GM12878 (cell line): Measurements from ENCODE around the gene GPSM1. TPM values are rescaled to one million over a fixed set of nuclear protein-coding genes. Genes with fewer than 3 reads are reported as not detected.

Experiments
- ATAC-seq: fragments of 200-7000 bp; cut with Tn5 transposase; 3 replicates; pipeline ENCODE4 v1.9.1; 2020; ENCODE audit warnings: mild to moderate bottlenecking, moderate library complexity
- BruUV-seq: library from RNA; stranded (reverse); fragments of 400-500 nt; replicated peaks from 2 replicates; lab custom pipeline; 2021; lab: Mats Ljungman, UMichigan
- CTCF ChIA-PET: fragments of 300-600 bp; sonication (Branson Sonifier 250); formaldehyde crosslinking; extraction: SDS; loops from one replicate; lab custom pipeline; 2021; ENCODE audit warnings: inconsistent platforms; lab: Yijun Ruan, JAX
- POLR2A ChIA-PET: fragments of 350-600 bp; formaldehyde crosslinking; extraction: SDS; loops from one replicate; lab custom pipeline; 2021; ENCODE audit warnings: inconsistent platforms; lab: Charles Lee
- RAD21 ChIA-PET: fragments of 300-600 bp; sonication (Branson Sonifier 250); formaldehyde crosslinking; loops from one replicate; lab custom pipeline; 2023; ENCODE audit warnings: antibody characterized with exemption; ENCODE audit not compliant: unreplicated experiment; lab: Charles Lee
- SMC1A ChIA-PET: fragments of 300-600 bp; sonication (Branson Sonifier 250); formaldehyde crosslinking; loops from one replicate; lab custom pipeline; 2023; ENCODE audit not compliant: unreplicated experiment, uncharacterized antibody; lab: Charles Lee
- DNase-seq: peaks from one replicate; pipeline ENCODE4 v3.0.0-alpha.2; 2011; ENCODE audit warnings: low read depth, low spot score
- FAIRE-seq: peaks from 3 replicates; lab custom pipeline; 2011; peaks lifted over from hg19 to GRCh38; lab: Jason Lieb, UNC
- H2AFZ ChIP-seq: 2 replicates; pipeline ENCODE4 v1.6.0; 2011; ENCODE audit warnings: low read depth, low read length, control low read depth; ENCODE audit not compliant: control insufficient read depth
- H3K27ac ChIP-seq: 2 replicates; pipeline ENCODE4 v1.5.1; 2011; ENCODE audit warnings: control low read depth; ENCODE audit not compliant: control insufficient read depth, insufficient read depth
- H3K27me3 ChIP-seq, 2 experiments: replicated peaks in 1 of 2; 2 replicates each; pipeline versions ENCODE4 v1.6.0 to v1.6.1; 2011; ENCODE audit warnings: low read length in 1 of 2; ENCODE audit not compliant: control insufficient read depth in 2 of 2, insufficient read depth in 2 of 2
- H3K36me3 ChIP-seq, 2 experiments: 2 replicates each; pipeline ENCODE4 v1.5.1; 2011; ENCODE audit warnings: low read length in 1 of 2; ENCODE audit not compliant: control insufficient read depth in 2 of 2, insufficient read depth in 2 of 2
- H3K4me1 ChIP-seq: 2 replicates; pipeline ENCODE4 v1.6.1; 2011; ENCODE audit warnings: mild to moderate bottlenecking, low read length, moderate library complexity, mixed read lengths; ENCODE audit not compliant: control insufficient read depth, insufficient read depth
- H3K4me2 ChIP-seq: 2 replicates; pipeline ENCODE4 v1.6.0; 2011; ENCODE audit warnings: control low read depth; ENCODE audit not compliant: control insufficient read depth, insufficient read depth
- H3K4me3 ChIP-seq: fragments of 200-600 bp; sonication (generic); 2 replicates; pipeline ENCODE4 v1.5.1; 2016
- H3K79me2 ChIP-seq: 2 replicates; pipeline ENCODE4 v1.6.0; 2011; ENCODE audit warnings: low read length; ENCODE audit not compliant: control insufficient read depth, insufficient read depth
- H3K9ac ChIP-seq: 2 replicates; pipeline ENCODE4 v1.8.0; 2011; ENCODE audit warnings: low read length, control low read depth, mixed read lengths; ENCODE audit not compliant: control insufficient read depth, insufficient read depth
- H3K9me3 ChIP-seq: replicated peaks from 3 replicates; pipeline ENCODE4 v1.5.1; 2011; ENCODE audit warnings: mild to moderate bottlenecking, low read length; ENCODE audit not compliant: control insufficient read depth, insufficient read depth
- H4K20me1 ChIP-seq: 2 replicates; pipeline ENCODE4 v1.6.0; 2011; ENCODE audit not compliant: control insufficient read depth, insufficient read depth
- ATF7 ChIP-seq: fragments of 450-650 bp; IDR thresholded peaks from 2 replicates; pipeline ENCODE4 v1.6.1; 2016; ENCODE audit warnings: low read depth, mild to moderate bottlenecking
- BMI1 ChIP-seq: fragments of 450-650 bp; IDR thresholded peaks from 2 replicates; pipeline ENCODE4 v1.6.1; 2016; ENCODE audit warnings: mild to moderate bottlenecking, moderate library complexity, borderline replicate concordance
- CHD4 ChIP-seq: fragments of 200-600 bp; sonication (generic); IDR thresholded peaks from 2 replicates; pipeline ENCODE4 v1.6.1; 2016; ENCODE audit warnings: mild to moderate bottlenecking
- ELK1 ChIP-seq: IDR thresholded peaks from 2 replicates; pipeline ENCODE4 v1.6.1; 2012; ENCODE audit warnings: low read depth, low read length, improper control_type of control experiment
- MLLT1 ChIP-seq: fragments of 450-650 bp; IDR thresholded peaks from 2 replicates; pipeline ENCODE4 v1.6.1; 2016; ENCODE audit warnings: mild to moderate bottlenecking
- MTA2 ChIP-seq: fragments of 450-650 bp; IDR thresholded peaks from 2 replicates; pipeline ENCODE4 v1.6.1; 2016; ENCODE audit warnings: low read depth, mild to moderate bottlenecking, moderate library complexity
- MXI1 ChIP-seq: fragments of 150-350 bp; IDR thresholded peaks from 2 replicates; pipeline ENCODE4 v1.6.1; 2011; ENCODE audit warnings: low read depth, mild to moderate bottlenecking, inconsistent platforms, low read length, improper control_type of control experiment
- NKRF ChIP-seq: fragments of 450-650 bp; conservative IDR thresholded peaks from 2 replicates; pipeline ENCODE4 v1.6.1; 2017; ENCODE audit warnings: mild to moderate bottlenecking, moderate library complexity
- NR2F1 ChIP-seq: fragments of 450-650 bp; conservative IDR thresholded peaks from 2 replicates; pipeline ENCODE4 v1.6.1; 2017; ENCODE audit warnings: mild to moderate bottlenecking
- RAD51 ChIP-seq: fragments of 450-650 bp; IDR thresholded peaks from 2 replicates; pipeline ENCODE4 v1.6.1; 2016; ENCODE audit warnings: moderate library complexity, mild to moderate bottlenecking, inconsistent platforms
- SIX5 ChIP-seq: IDR thresholded peaks from 2 replicates; pipeline ENCODE4 v1.6.1; 2011; ENCODE audit warnings: mild to moderate bottlenecking, low read depth, low read length, moderate library complexity; ENCODE audit not compliant: severe bottlenecking
- TAF1 ChIP-seq: IDR thresholded peaks from 2 replicates; pipeline ENCODE4 v1.6.1; 2011; ENCODE audit warnings: mild to moderate bottlenecking, low read depth, low read length, borderline replicate concordance
- ZNF207 ChIP-seq: fragments of 450-650 bp; IDR thresholded peaks from 2 replicates; pipeline ENCODE4 v1.6.1; 2014; ENCODE audit warnings: antibody characterized with exemption, mild to moderate bottlenecking, borderline replicate concordance
- ZZZ3 ChIP-seq: IDR thresholded peaks from 2 replicates; pipeline ENCODE4 v1.6.1; 2011; ENCODE audit warnings: low read depth; ENCODE audit not compliant: control insufficient read depth, insufficient read length
- WGBS: methylation state at CpG from one replicate; pipeline ENCODE4 v1.1.6; 2016; ENCODE audit warnings: low lambda C conversion rate; ENCODE audit not compliant: insufficient replicate concordance, insufficient coverage; ENCODE audit errors: missing lambda C conversion rate; 5-methylcytosine and 5-hydroxymethylcytosine counted together
- in situ Hi-C: fragments of 300-500 bp; cut with MboI; formaldehyde crosslinking; loops from 9 replicates; pipeline ENCODE4 v1.14.3; 2018; ENCODE audit warnings: mixed read lengths
- intact Hi-C: fragments of 100-400 bp; cut with micrococcal nuclease; formaldehyde crosslinking; loops from one replicate; pipeline ENCODE4 v1.14.2; 2022; ENCODE audit not compliant: unreplicated experiment
- polyA plus RNA-seq, 11 experiments: library from polyadenylated mRNA; depleted of rRNA in 4 of 11; unstranded in 6 of 11; stranded (reverse) in 5 of 11; fragments of >200 nt; fragmentation: Nextera tagmentation in 4 of 11; fragmentation: Illumina TruSeq in 1 of 11; extraction: Ambion mirVana in 4 of 11; extraction: Trizol in 1 of 11; gene quantifications; 1 replicate in 1 of 11; 2 replicates in 10 of 11; pipeline versions ENCODE4 v1.2.1 to v1.2.3, GENCODE V29; 2011 to 2016; ENCODE audit warnings: inconsistent platforms in 2 of 11, missing spikeins in 2 of 11, low read depth in 1 of 11
- total RNA-seq, 4 experiments: library from RNA; depleted of rRNA in 3 of 4; stranded (reverse); fragments of >200 nt in 3 of 4; fragmentation: Illumina TruSeq in 1 of 4; extraction: Trizol in 1 of 4; gene quantifications; 2 replicates each; pipeline versions ENCODE4 v1.2.1 to v1.2.3, GENCODE V29; 2013 to 2021

The GPSM1 gene
- total and polyA plus RNA-seq, 10 of the 15 experiments (the other 5 are each of a cell fraction or from before 2014, with no cell fraction given): 0.04 to 0.10 (median 0.10) TPM; not detected in 7

GRCh38 chr9:136281421-136282271 is 45.7 kb upstream of the GPSM1 start:
- WGBS: 36% methylated on average over 37 of the region's 39 CpGs
- no peak for TF ChIP-seq CHD4
- no peak for TF ChIP-seq RAD51
- no peak for TF ChIP-seq BMI1
- no peak for TF ChIP-seq ZZZ3
- no peak for TF ChIP-seq ELK1
- no peak for TF ChIP-seq MXI1
- no peak for TF ChIP-seq ATF7
- TF ChIP-seq MTA2: no peak
- TF ChIP-seq NR2F1: no peak
- TF ChIP-seq SIX5: no peak
- TF ChIP-seq NKRF: no peak
- TF ChIP-seq TAF1: no peak
- no peak for TF ChIP-seq MLLT1
- no peak for TF ChIP-seq ZNF207

More at GRCh38 chr9:136281421-136282271, 45.7 kb upstream of the GPSM1 start:
- no peaks in the 10 kb centered on the region for H3K79me2 ChIP-seq
- no peak overlapping the region for H3K27ac ChIP-seq
- FAIRE-seq (no peak), DNase-seq (no peak), ATAC-seq (no peak)
- ChIA-PET CTCF (interaction anchor here (1.6 kb wide), 1 partner anchor 142 kb away, joined by 8 read pairs; no protein-coding TSS in a partner anchor), POLR2A (interaction anchor here (0.5 kb wide), 1 partner anchor 211 kb away, joined by 3 read pairs; no protein-coding TSS in a partner anchor), SMC1A (no interaction called here), RAD21 (interaction anchor here (2.4 kb wide), 1 partner anchor 112 kb away, joined by 10 read pairs; no protein-coding TSS in a partner anchor)
- H3K9ac ChIP-seq: no peak overlapping the region
- no peak overlapping the region for H3K4me2 ChIP-seq
- no peak overlapping the region for H2AFZ ChIP-seq
- no peaks in the 10 kb centered on the region for H3K9me3 ChIP-seq
- H3K4me3 ChIP-seq: no peak overlapping the region
- H3K27me3 ChIP-seq: no peaks in the 10 kb centered on the region
- H4K20me1 ChIP-seq: no peaks in the 10 kb centered on the region
- no peaks in the 10 kb centered on the region for H3K36me3 ChIP-seq
- no peaks in the 10 kb centered on the region for H3K4me1 ChIP-seq
- intact Hi-C loops: loop anchor here (10.0 kb wide), 1 partner anchor 317 kb away; the partner anchor contains the start of gene UBAC1
- in situ Hi-C loops: no loop called here
- BruUV-seq: no TSS peak
